ENCODE data around the gene PDE1A.

PDE1A gene

DNA sequence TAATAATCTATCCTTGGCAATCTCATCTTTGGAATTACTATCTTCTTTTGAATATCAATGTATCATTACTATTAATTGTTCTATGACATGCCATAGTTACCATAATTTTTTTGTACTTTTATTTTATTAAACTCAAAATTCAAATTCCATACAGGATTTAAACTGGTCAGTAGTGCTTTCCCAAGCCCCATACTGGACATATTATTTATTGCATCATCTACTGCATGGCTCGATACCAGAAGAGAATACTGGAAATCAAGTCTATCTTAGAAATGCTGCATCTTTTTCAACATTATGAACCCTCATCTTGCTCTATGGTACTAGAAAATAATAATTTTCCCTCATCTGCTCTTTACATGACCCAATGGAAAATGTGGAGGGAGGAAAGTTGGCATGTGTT is 9.4 kb upstream of the PDE1A start:
- Mint-ChIP-seq H3K4me1 (peaks cover 4% of the 10 kb centered on the region), H3K9me3 (no peaks in the 10 kb centered on the region), H3K4me3 (no peak overlapping the region), H3K27me3 (ENCODE audit: low read depth, poor library complexity) (peaks cover 3% of the 10 kb centered on the region), H3K36me3 (ENCODE audit: low read depth) (no peaks in the 10 kb centered on the region), H3K27ac (no peak overlapping the region)
- TF ChIP-seq, protein P1, sequence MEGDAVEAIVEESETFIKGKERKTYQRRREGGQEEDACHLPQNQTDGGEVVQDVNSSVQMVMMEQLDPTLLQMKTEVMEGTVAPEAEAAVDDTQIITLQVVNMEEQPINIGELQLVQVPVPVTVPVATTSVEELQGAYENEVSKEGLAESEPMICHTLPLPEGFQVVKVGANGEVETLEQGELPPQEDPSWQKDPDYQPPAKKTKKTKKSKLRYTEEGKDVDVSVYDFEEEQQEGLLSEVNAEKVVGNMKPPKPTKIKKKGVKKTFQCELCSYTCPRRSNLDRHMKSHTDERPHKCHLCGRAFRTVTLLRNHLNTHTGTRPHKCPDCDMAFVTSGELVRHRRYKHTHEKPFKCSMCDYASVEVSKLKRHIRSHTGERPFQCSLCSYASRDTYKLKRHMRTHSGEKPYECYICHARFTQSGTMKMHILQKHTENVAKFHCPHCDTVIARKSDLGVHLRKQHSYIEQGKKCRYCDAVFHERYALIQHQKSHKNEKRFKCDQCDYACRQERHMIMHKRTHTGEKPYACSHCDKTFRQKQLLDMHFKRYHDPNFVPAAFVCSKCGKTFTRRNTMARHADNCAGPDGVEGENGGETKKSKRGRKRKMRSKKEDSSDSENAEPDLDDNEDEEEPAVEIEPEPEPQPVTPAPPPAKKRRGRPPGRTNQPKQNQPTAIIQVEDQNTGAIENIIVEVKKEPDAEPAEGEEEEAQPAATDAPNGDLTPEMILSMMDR (IDR thresholded peaks at IDR 0.05): no peak
- DNase-seq: no peak

DNA sequence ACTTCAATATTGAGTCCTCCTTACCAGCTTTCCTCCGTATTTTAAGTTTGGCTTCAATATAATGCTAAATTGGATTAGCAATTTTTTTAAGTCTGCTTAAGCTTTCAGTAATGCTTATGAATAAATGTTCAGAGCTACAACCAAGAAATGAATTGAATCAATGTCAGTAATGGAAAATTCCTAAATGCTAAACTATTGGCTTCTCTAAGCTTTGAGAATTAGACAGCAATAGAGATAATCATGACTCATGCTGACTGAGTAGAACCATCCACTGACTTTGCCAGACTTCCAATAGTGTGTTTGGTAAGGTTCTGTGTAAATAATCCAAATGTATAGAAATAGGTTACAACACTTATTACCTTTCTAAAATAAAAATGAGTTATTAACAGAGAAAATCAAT is 8.9 kb upstream of the PDE1A start:
- Mint-ChIP-seq H3K9me3 (peaks cover 3% of the 10 kb centered on the region), H3K4me3 (no peak overlapping the region), H3K27me3 (ENCODE audit: low read depth, poor library complexity) (peaks cover 3% of the 10 kb centered on the region), H3K27ac (no peak overlapping the region), H3K4me1 (peaks cover 2% of the 10 kb centered on the region), H3K36me3 (ENCODE audit: low read depth) (no peaks in the 10 kb centered on the region)
- DNase-seq: no peak
- TF ChIP-seq, protein P1 (IDR thresholded peaks at IDR 0.05): no peak

DNA sequence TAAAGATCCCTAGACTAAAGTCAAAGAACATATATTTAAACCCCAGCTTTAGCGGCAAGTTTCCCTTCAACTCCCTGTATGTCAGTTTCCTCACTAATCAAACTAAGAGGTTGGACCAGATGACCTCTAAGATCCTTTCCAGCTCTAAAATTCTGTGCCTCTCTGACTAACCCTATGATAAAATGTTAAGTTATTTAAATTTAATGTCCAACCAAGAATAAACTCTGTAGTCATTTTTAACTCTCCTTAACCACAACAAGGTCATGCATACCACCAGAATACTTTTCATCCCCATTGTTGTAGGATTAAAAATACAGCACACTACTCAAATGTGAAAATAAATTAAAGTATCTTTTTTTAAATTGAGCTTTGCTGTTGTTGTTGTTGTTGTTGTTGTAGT is 5.2 kb upstream of the PDE1A start:
- Mint-ChIP-seq H3K4me3 (no peak overlapping the region), H3K9me3 (peaks cover 3% of the 10 kb centered on the region), H3K4me1 (peaks cover 2% of the 10 kb centered on the region), H3K27ac (no peak overlapping the region), H3K27me3 (ENCODE audit: low read depth, poor library complexity) (peaks cover 3% of the 10 kb centered on the region), H3K36me3 (ENCODE audit: low read depth) (no peaks in the 10 kb centered on the region)
- DNase-seq: no peak
- TF ChIP-seq, protein P1 (IDR thresholded peaks at IDR 0.05): no peak

GRCh38 chr2:182428476-182428875 is 1.6 kb upstream of the PDE1A start:
- Mint-ChIP-seq H3K4me1 (peaks cover 15% of the 10 kb centered on the region), H3K36me3 (ENCODE audit: low read depth) (no peaks in the 10 kb centered on the region), H3K9me3 (peaks cover 3% of the 10 kb centered on the region), H3K4me3 (no peak overlapping the region), H3K27me3 (ENCODE audit: low read depth, poor library complexity) (peaks cover 3% of the 10 kb centered on the region), H3K27ac (no peak overlapping the region)
- TF ChIP-seq, protein P1 (IDR thresholded peaks at IDR 0.05): no peak
- DNase-seq: no peak

- DNase-seq: no peak
- Mint-ChIP-seq H3K4me3 (no peak overlapping the region), H3K4me1 (peaks cover 15% of the 10 kb centered on the region), H3K36me3 (ENCODE audit: low read depth) (no peaks in the 10 kb centered on the region), H3K9me3 (peaks cover 3% of the 10 kb centered on the region), H3K27ac (peak overlapping the region; percentile 87), H3K27me3 (ENCODE audit: low read depth, poor library complexity) (no peaks in the 10 kb centered on the region)
- TF ChIP-seq, protein P1 (IDR thresholded peaks at IDR 0.05): no peak
Observed at GRCh38 chr2:182426082-182426917, 536 bp downstream of the PDE1A start.

GRCh38 chr2:182422864-182423263 is 4.0 kb downstream of the PDE1A start:
- H3K27ac Mint-ChIP-seq: no peak overlapping the region
- TF ChIP-seq, protein P1 (IDR thresholded peaks at IDR 0.05): no peak
- peaks cover 15% of the 10 kb centered on the region for H3K4me1 Mint-ChIP-seq
- no peak for DNase-seq
- no peaks in the 10 kb centered on the region for H3K36me3 Mint-ChIP-seq (ENCODE audit: low read depth)
- H3K4me3 Mint-ChIP-seq: no peak overlapping the region
- H3K9me3 Mint-ChIP-seq: no peaks in the 10 kb centered on the region
- no peaks in the 10 kb centered on the region for H3K27me3 Mint-ChIP-seq (ENCODE audit: low read depth, poor library complexity)
